ENCODE results near the gene ST3GAL2.

ST3GAL2 gene

GRCh38 chr16:70395345-70395901 lies 43.5 kb downstream of the ST3GAL2 start:
- DNase-seq (ENCODE audit: low read depth) = peak; percentile 59
- no peak overlapping the region for H3K4me3 ChIP-seq (ENCODE audit: low read depth, low read length)
- peak; percentile 81 for TF ChIP-seq CTCF (conservative IDR thresholded peaks at IDR 0.05; ENCODE audit: low read depth, low read length)

- TF ChIP-seq CTCF (conservative IDR thresholded peaks at IDR 0.05; ENCODE audit: low read depth, low read length) = no peak
- no peak for DNase-seq (ENCODE audit: low read depth)
- no peak overlapping the region for H3K4me3 ChIP-seq (ENCODE audit: low read depth, low read length)
These were observed 44.0 kb downstream of the ST3GAL2 start for GRCh38 chr16:70394853-70395252.

GRCh38 chr16:70393662-70394061 lies 45.2 kb downstream of the ST3GAL2 start:
- TF ChIP-seq CTCF (conservative IDR thresholded peaks at IDR 0.05; ENCODE audit: low read depth, low read length) = no peak
- DNase-seq (ENCODE audit: low read depth) = no peak
- H3K4me3 ChIP-seq (ENCODE audit: low read depth, low read length) = no peak overlapping the region

- no peak for DNase-seq (ENCODE audit: low read depth)
- no peak for TF ChIP-seq CTCF (conservative IDR thresholded peaks at IDR 0.05; ENCODE audit: low read depth, low read length)
- no peak overlapping the region for H3K4me3 ChIP-seq (ENCODE audit: low read depth, low read length)
These were observed 46.3 kb downstream of the ST3GAL2 start for GRCh38 chr16:70392606-70393005.

GRCh38 chr16:70391881-70392481 lies 46.9 kb downstream of the ST3GAL2 start:
- H3K4me3 ChIP-seq (ENCODE audit: low read depth, low read length) = no peak overlapping the region
- TF ChIP-seq CTCF (conservative IDR thresholded peaks at IDR 0.05; ENCODE audit: low read depth, low read length) = no peak
- DNase-seq (ENCODE audit: low read depth) = peak; percentile 47

- DNase-seq (ENCODE audit: low read depth) = no peak
- TF ChIP-seq CTCF (conservative IDR thresholded peaks at IDR 0.05; ENCODE audit: low read depth, low read length) = no peak
- no peak overlapping the region for H3K4me3 ChIP-seq (ENCODE audit: low read depth, low read length)
These were observed 47.5 kb downstream of the ST3GAL2 start for GRCh38 chr16:70391446-70391845.

GRCh38 chr16:70390774-70391173 lies 48.1 kb downstream of the ST3GAL2 start:
- TF ChIP-seq CTCF (conservative IDR thresholded peaks at IDR 0.05; ENCODE audit: low read depth, low read length) = no peak
- no peak for DNase-seq (ENCODE audit: low read depth)
- H3K4me3 ChIP-seq (ENCODE audit: low read depth, low read length) = no peak overlapping the region

All from choroid plexus epithelial cell (primary cell).